Pancreas (tissue), 10 donors: ENCODE results near the gene PTBP3. TPM values are rescaled to one million over a fixed set of nuclear protein-coding genes. Genes with fewer than 3 reads are reported as not detected.
A peak's percentile ranks its signal among the peaks of the same experiment; 100 is the strongest.
"Not testable (repeated sequence)": the region's sequence is repeated elsewhere in the genome, so short reads cannot be mapped to it uniquely, and the experiment has no call there.

Experiments
- ATAC-seq, 4 donors: fragments of 200-7000 bp; cut with Tn5 transposase; one replicate each; pipeline versions ENCODE4 v1.8.0 to v1.9.1; 2020; ENCODE audit warnings: mild to moderate bottlenecking in 4 of 4, moderate library complexity in 4 of 4
- DNase-seq, 6 donors: peaks; one replicate each; pipeline ENCODE4 v3.0.0-alpha.2; 2020
- FAIRE-seq: peaks from 2 replicates; lab custom pipeline; 2012; peaks lifted over from hg19 to GRCh38; lab: Jason Lieb, UNC
- H3K27ac ChIP-seq, 4 donors: fragments of 200-600 bp; sonication (generic); 1 replicate in 3 of 4; 2 replicates in 1 of 4; pipeline versions ENCODE4 v1.5.0 to v1.8.0; 2020
- H3K27me3 ChIP-seq, 4 donors: fragments of 200-600 bp; one replicate each; pipeline ENCODE4 v1.8.0; 2021
- H3K36me3 ChIP-seq, 3 donors: fragments of 200-600 bp; sonication (generic) in 1 of 3; one replicate each; pipeline versions ENCODE4 v1.5.0 to v1.8.0; 2020 to 2021
- H3K4me1 ChIP-seq, 3 donors: fragments of 200-600 bp; one replicate each; pipeline ENCODE4 v1.8.0; 2021
- H3K4me3 ChIP-seq, 4 donors: fragments of 200-600 bp; sonication (generic) in 2 of 4; one replicate each; pipeline versions ENCODE4 v1.5.0 to v1.8.0; 2020 to 2021
- H3K9me3 ChIP-seq, 4 donors: fragments of 200-600 bp; one replicate each; pipeline ENCODE4 v1.8.0; 2021
- CTCF ChIP-seq, 4 donors: fragments of 200-600 bp; sonication (generic) in 3 of 4; IDR thresholded peaks; one replicate each; pipeline versions ENCODE4 v1.5.0 to v1.8.0; 2021; ENCODE audit warnings: antibody characterized with exemption in 4 of 4
- WGBS, 2 donors: extraction: QIAGEN DNeasy Blood & Tissue Kit; methylation state at CpG; one replicate each; pipeline ENCODE4 v1.1.7; 2013; 5-methylcytosine and 5-hydroxymethylcytosine counted together
- intact Hi-C, 3 donors: fragments of 100-400 bp; cut with DNase I; formaldehyde crosslinking; loops; one replicate each; pipeline versions ENCODE4 v1.11.1 to v1.14.2; 2022
- polyA plus RNA-seq, 2 donors: library from polyadenylated mRNA; stranded (reverse); fragments of 200-250 nt; gene quantifications; one replicate each; pipeline ENCODE4 v1.2.3, GENCODE V29; 2013
- total RNA-seq, 6 donors: library from RNA; stranded (reverse); fragmentation: NEBNext Ultra II Directional in 4 of 6; extraction: Animal tissue kit (Norgen Biotek cat#: 25700) in 4 of 6; gene quantifications; one replicate each; pipeline versions ENCODE4 v1.2.1 to v1.2.4, GENCODE V29; 2021 to 2023
- donor health status: healthy with polysubstance abuse.
- donor health status: DM: no; HTN: no; CAD: no; lungs with moderate emphysema.
- donor health status: DM: no; HTN: no; CAD: no.
- donor health status: control.
- donor health status: control.
- donor health status: Bipolar disorder and iron deficiency.
- donor health status: DM: yes; HTN: yes; CAD: no.
- donor health status: DM: no; HTN: no; CAD: no.
- donor health status: DM: no; HTN: no; CAD: no.
- donor health status: DM: yes; HTN: yes; CAD: no.

PTBP3 gene
- total and polyA plus RNA-seq, 8 donors: 4.4 to 51.5 (median 28.3) TPM

GRCh38 chr9:112274600-112274999 lies 58.8 kb downstream of the PTBP3 start:
- intact Hi-C loops: no loop called here
- Histone ChIP-seq H3K9me3 (no peaks in the 10 kb centered on the region), H3K4me3 (no peak overlapping the region), H3K36me3 (no peaks in the 10 kb centered on the region), H3K27me3 (no peaks in the 10 kb centered on the region), H3K27ac (no peak overlapping the region), H3K4me1 (peaks cover 0 to 8% (median 0%) of the 10 kb centered on the region in 3 donors)
- 96 to 100% methylated on average over 1 of the region's 1 CpG for WGBS, 2 donors
- no peak for FAIRE-seq
- no peak for TF ChIP-seq CTCF (IDR thresholded peaks at IDR 0.05)
- DNase-seq: no peak
- ATAC-seq: no peak

GRCh38 chr9:112273876-112274275 lies 59.5 kb downstream of the PTBP3 start:
- H3K27ac ChIP-seq: no peak overlapping the region
- FAIRE-seq: no peak
- TF ChIP-seq CTCF (IDR thresholded peaks at IDR 0.05): no peak
- ATAC-seq: no peak
- intact Hi-C loops: no loop called here
- WGBS, 2 donors: 82 to 85% methylated on average over 3 of the region's 3 CpGs
- no peak overlapping the region for H3K4me3 ChIP-seq
- H3K9me3 ChIP-seq: no peaks in the 10 kb centered on the region
- no peak for DNase-seq
- H3K4me1 ChIP-seq: peaks cover 0 to 8% (median 0%) of the 10 kb centered on the region in 3 donors
- H3K36me3 ChIP-seq: no peaks in the 10 kb centered on the region
- H3K27me3 ChIP-seq: no peaks in the 10 kb centered on the region

GRCh38 chr9:112271466-112272098 lies 61.8 kb downstream of the PTBP3 start:
- H3K9me3 ChIP-seq: no peaks in the 10 kb centered on the region
- DNase-seq (no peak), ATAC-seq (peak; percentile 89 to 95 (median 92)), FAIRE-seq (no peak)
- no peaks in the 10 kb centered on the region for H3K27me3 ChIP-seq
- 86 to 100% methylated on average over 2 of the region's 2 CpGs for WGBS, 2 donors
- H3K36me3 ChIP-seq: no peaks in the 10 kb centered on the region
- intact Hi-C loops: no loop called here
- H3K4me3 ChIP-seq: no peak overlapping the region
- H3K27ac ChIP-seq: no peak overlapping the region
- H3K4me1 ChIP-seq: peaks cover 0 to 5% (median 0%) of the 10 kb centered on the region in 3 donors
- TF ChIP-seq CTCF (IDR thresholded peaks at IDR 0.05): no peak

GRCh38 chr9:112268413-112268812 lies 65.0 kb downstream of the PTBP3 start:
- WGBS, 2 donors: 96% methylated on average over 5 of the region's 5 CpGs
- no peak for ATAC-seq
- Histone ChIP-seq H3K27me3 (no peaks in the 10 kb centered on the region), H3K36me3 (no peaks in the 10 kb centered on the region), H3K27ac (no peak overlapping the region), H3K9me3 (no peaks in the 10 kb centered on the region), H3K4me3 (no peak overlapping the region), H3K4me1 (peaks cover 0 to 12% (median 0%) of the 10 kb centered on the region in 3 donors)
- no peak for DNase-seq
- no peak for TF ChIP-seq CTCF (IDR thresholded peaks at IDR 0.05)
- FAIRE-seq: no peak
- intact Hi-C loops: loop anchor here in 1 of 3 donors (5.0 kb wide), 1 partner anchor 44 kb away; no protein-coding TSS in a partner anchor

- not testable (repeated sequence) for H3K36me3 ChIP-seq, H3K9me3 ChIP-seq, ATAC-seq, H3K27me3 ChIP-seq, H3K4me3 ChIP-seq, DNase-seq, FAIRE-seq, H3K27ac ChIP-seq
- intact Hi-C loops: loop anchor here in 1 of 3 donors (5.0 kb wide), 1 partner anchor 45 kb away; no protein-coding TSS in a partner anchor
- H3K4me1 ChIP-seq: peaks cover 0 to 12% (median 0%) of the 10 kb centered on the region in 3 donors
- WGBS, 2 donors: 98 to 100% methylated on average over 16 of the region's 16 CpGs
These were observed 66.3 kb downstream of the PTBP3 start for GRCh38 chr9:112267086-112267485.
